Measurements from ENCODE around the gene ZNF326.

DNA sequence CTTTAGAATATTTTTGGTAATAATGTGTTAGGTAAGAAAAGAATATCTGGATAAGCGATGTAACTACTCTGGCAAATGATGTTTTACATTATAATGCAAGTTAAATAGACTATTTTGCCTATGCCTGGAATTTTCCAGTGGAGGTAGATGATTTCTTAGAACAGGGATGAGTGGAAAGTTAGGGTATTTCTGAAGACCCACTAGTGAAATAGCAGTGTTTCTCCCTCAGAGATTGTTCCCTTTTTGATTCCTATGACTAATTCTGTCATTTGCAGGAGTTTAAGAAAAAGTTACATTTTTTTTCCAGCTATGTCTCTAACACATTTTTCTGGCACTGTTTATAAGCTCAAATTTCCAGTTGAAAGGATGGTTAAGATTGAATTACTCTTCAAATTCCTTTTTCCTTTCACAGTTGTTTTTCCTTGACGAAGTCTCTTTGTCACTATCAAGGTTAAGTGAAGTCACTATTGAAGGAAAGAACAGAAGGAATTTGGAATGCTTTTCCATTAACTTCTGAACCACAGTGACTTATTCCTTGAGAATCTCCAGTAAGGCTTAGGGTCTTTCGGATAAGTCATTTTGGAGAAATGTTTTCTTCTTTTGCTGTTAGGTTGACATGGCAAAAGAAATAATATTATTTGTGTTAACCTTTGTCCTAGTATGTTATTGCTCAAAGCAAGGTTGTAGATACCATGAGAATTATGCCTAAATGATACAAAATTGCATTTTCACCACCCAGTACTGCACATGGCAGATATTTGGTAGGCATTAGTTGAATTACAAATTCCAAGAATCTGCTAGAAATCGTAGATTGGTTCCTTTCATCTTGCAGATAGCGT, 42.9 kb upstream of the ZNF326 start:
- TF ChIP-seq POLR2AphosphoS5 (IDR thresholded peaks at IDR 0.05) (no peak), POLR2A (IDR thresholded peaks at IDR 0.05) (no peak)
- TF ChIP-seq, protein P1, sequence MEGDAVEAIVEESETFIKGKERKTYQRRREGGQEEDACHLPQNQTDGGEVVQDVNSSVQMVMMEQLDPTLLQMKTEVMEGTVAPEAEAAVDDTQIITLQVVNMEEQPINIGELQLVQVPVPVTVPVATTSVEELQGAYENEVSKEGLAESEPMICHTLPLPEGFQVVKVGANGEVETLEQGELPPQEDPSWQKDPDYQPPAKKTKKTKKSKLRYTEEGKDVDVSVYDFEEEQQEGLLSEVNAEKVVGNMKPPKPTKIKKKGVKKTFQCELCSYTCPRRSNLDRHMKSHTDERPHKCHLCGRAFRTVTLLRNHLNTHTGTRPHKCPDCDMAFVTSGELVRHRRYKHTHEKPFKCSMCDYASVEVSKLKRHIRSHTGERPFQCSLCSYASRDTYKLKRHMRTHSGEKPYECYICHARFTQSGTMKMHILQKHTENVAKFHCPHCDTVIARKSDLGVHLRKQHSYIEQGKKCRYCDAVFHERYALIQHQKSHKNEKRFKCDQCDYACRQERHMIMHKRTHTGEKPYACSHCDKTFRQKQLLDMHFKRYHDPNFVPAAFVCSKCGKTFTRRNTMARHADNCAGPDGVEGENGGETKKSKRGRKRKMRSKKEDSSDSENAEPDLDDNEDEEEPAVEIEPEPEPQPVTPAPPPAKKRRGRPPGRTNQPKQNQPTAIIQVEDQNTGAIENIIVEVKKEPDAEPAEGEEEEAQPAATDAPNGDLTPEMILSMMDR (IDR thresholded peaks at IDR 0.05): no peak
